GM08714 (cell line): Measurements from ENCODE around the gene OLA1.

Experiments
- H3K4me3 ChIP-seq: fragments of 200-500 bp; sonication (Bioruptor generic); 2 replicates; pipeline ENCODE4 v1.5.1; 2014; ENCODE audit warnings: mild to moderate bottlenecking, low read length, inconsistent platforms
- ZNF274 ChIP-seq: IDR thresholded peaks from 2 replicates; pipeline ENCODE4 v1.6.1; 2012; ENCODE audit warnings: mild to moderate bottlenecking, low read depth, low read length

OLA1 gene

DNA sequence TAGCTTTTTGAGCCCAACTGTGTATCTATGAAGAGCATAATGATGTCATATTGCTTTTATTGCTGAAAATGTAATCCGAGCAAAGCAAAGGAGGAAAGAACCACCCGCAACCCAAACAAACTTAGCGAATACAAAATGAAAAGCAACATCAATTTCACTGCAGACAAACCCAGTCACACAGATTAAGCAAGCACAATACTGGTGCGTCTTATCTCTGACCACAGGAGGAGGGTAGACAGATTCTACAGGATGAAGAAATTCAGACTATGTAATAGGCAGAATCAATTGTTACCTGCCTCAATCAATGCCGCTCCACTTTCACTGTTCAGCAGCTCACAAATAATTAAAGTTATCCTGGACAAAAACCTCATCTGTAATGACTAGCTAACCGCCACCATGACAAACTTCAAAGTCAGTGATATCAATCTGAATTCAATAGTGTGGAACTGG is 167.6 kb downstream of the OLA1 start:
- TF ChIP-seq ZNF274 = no peak
- H3K4me3 ChIP-seq = no peak overlapping the region

DNA sequence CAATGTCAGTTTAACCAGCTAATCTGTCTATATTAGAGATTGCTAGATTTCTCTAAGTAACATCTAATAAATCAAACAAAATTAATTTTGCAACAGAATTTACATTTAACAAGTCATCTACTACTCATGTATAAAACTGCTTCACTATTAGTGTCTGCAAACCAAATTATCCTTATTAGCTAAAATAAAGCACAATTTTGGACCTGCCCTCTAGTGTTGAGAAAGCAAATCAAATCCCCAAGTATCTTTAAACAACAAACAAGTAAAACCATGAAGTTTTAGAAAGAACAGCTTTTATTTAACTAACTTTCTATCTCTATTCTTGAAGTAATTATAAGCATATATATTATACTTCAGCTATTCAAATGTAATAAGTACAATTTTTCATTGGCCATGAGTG is 170.1 kb downstream of the OLA1 start:
- H3K4me3 ChIP-seq = no peak overlapping the region
- no peak for TF ChIP-seq ZNF274

DNA sequence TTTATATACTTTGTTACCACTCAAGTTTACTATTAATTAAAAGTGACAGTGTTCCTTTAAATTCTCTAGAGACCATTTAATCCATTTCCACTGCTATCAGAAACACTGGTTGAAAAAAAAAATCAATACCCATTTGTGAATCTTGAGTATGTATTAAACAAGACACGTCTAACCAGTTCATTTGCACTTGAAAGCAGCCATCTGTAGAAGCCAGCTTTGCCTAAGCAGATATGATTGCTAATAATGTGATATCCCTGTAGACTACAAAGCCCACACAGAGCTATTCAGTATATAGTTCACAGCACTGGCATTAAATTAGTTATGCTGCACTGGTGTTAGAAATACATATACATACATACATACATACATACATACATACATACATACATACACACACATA is 171.4 kb downstream of the OLA1 start:
- H3K4me3 ChIP-seq = no peak overlapping the region
- TF ChIP-seq ZNF274 = no peak

DNA sequence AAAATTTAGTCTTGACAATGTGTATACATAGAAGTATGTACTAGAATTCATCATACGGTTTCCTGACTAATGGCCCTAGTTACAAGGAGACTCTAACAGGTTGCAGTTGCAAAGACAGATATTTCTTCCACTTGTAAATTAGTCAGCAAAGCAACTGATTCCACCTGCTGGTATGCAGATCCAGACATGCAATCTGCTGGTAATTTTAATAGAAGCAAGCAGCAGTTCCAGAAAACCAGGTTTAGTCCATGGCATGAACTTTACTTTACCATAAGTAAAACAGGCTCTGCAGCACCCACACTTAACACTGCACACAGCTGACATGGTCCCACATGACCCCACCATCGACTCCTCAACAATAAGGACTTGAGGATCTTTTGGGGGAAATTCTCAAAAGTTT is 172.3 kb downstream of the OLA1 start:
- H3K4me3 ChIP-seq = no peak overlapping the region
- no peak for TF ChIP-seq ZNF274

DNA sequence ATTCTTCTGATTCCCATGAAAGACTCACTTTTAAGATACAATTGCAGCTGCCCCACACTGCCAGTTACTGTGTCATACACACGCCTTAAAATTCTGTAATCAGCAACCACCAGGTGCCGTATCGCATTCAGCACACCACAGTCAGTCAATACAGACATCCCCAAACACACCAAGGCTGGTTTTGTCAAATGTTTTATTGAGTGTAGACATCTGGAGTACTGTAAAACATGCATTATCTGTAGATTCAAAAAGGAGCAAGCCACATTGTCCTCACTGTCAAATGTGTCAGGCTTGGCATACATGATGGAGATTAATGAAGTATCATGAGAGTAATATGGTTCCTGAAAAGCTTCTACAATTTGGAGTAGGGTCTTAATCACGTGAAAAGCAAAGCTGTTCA is 173.5 kb downstream of the OLA1 start:
- no peak overlapping the region for H3K4me3 ChIP-seq
- TF ChIP-seq ZNF274 = no peak

DNA sequence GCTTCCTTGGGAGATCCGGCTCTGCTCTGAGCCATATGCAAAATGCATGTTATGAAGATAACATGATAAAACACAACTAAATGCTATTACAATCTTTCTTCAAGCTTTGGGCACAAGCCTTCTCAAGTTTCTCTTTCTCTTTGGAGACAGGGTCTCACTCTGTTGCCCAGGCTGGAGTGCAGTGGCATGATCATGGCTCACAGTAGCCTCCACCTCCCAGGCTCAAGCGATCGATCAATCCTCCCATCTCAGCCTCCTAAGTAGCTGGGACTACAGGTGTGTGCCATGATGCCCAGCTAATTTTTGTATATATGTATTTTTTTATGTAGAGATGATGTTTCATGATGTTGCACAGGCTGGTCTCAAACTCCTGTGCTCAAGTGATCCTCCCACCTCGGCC is 175.5 kb downstream of the OLA1 start:
- no peak overlapping the region for H3K4me3 ChIP-seq
- no peak for TF ChIP-seq ZNF274

DNA sequence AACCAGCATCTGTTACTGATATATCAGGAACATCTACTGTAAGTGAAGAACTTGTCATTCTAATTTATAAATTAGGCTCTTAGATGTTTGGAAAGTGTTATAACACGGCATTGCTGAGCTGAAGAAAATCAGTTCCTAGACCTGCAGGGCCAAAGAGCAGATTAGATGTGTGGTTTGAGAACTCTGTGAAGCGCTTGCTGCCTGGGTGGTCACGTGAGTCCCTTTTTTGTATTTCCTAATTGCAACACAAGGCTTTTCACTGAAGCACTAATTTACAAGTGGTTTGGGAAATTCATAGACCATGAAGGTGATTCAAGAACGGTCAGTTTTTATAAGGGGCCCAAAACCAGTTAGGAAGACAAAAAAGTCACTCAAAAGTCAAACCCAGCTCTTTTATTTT is 176.3 kb downstream of the OLA1 start:
- no peak overlapping the region for H3K4me3 ChIP-seq
- TF ChIP-seq ZNF274 = no peak

DNA sequence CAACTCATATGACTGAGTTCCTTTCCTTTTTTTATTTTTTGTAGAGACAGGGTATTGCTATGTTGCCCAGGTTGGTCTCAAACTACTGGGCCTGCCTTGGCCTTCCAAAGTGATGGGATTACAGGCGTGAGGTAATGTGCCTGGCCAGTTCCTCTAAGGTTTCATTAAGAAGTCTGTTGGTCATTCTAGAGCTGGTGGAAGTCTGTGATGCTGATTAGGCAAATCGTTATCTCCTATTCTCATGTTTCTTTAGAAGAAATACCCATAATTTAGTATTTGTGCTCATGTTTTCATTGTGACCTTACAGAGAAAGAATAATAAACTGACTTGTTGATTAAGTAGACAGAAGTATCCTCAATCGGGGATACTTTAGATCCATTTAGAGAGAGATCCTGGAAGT is 177.0 kb downstream of the OLA1 start:
- no peak for TF ChIP-seq ZNF274
- H3K4me3 ChIP-seq = no peak overlapping the region

DNA sequence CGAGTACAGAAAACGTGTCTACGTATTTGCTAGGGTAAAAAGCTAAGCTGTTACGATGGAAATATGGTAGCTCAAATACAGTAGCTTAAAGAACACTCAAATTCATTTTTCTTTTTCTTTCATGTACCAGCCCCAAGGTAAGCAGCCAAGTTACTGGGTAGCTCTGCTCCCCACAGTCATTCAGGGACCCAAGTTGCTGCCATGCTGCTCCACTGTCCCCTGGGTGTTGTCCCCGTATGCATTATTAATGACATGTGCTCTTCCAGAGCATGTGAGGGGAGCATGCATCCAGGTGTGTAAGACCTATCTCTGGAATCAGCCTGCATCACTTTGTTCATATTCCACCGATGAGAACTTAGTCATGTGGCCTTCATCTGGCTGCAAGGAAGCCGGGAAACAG is 178.1 kb downstream of the OLA1 start:
- no peak for TF ChIP-seq ZNF274
- no peak overlapping the region for H3K4me3 ChIP-seq

DNA sequence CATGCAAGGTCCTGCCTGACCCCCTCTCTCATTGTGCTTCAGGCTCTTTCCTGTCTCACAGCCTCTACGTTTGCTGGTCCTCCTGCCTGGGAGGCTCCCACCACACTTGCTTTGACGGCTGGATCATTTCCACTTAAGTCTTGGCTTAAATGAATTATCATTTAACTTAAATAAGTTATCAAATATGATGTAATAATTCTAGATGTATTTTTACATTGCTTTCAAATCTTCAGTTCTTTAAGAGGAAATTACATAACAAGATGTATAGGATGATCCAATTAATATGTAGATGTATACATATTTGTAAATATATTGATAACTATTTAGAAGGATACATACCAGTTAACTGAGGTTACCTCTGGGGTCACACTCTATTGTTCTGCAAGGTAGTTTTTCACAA is 180.5 kb downstream of the OLA1 start:
- no peak overlapping the region for H3K4me3 ChIP-seq
- TF ChIP-seq ZNF274 = no peak

DNA sequence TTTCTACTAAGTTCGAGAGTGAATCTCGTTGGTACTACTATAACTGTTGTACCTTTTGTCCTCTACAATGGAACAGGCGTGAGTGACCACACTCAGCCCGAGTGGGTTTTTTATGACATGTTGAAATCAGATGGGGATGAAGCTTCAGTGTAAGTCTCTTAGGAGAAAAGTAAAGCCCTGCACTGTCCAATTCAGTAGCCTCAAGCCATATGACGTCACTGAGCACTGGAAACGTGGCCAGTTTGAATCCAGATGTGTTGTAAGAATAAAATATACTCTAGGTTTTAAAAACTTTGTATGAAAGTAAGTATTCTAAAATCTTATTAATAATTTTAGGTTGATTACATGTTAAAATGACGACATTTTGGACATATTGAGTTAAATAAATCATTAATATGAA is 181.5 kb downstream of the OLA1 start:
- no peak overlapping the region for H3K4me3 ChIP-seq
- TF ChIP-seq ZNF274 = no peak

DNA sequence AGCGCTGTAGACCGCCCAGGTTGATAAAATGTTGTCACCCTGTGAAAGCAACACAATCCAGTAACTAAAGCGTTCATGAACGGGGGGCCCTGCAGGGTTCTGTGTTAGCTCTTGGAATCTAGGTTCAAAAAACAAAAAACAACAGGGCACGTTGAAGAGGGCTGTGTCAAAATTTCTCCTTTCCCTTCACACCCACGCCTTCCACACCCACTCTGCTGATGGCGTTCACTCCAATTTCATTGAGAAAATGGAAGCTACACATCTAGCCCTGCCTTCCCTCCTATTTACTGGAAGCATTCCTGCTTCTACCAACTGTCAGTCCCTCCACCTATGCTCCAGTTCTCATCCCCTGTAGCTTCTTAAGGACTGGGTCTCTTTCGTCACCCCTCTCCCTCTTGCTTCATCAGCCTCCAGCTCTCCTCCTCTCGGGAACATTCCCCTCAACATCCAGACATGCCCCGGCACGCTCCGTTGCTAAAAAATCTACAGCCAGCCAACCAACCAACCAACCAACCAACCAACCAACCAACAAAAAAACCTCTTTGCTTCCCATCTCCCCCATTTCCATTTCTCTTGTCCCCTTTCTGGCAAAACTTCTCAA is 184.7 kb downstream of the OLA1 start:
- H3K4me3 ChIP-seq = no peak overlapping the region
- no peak for TF ChIP-seq ZNF274

DNA sequence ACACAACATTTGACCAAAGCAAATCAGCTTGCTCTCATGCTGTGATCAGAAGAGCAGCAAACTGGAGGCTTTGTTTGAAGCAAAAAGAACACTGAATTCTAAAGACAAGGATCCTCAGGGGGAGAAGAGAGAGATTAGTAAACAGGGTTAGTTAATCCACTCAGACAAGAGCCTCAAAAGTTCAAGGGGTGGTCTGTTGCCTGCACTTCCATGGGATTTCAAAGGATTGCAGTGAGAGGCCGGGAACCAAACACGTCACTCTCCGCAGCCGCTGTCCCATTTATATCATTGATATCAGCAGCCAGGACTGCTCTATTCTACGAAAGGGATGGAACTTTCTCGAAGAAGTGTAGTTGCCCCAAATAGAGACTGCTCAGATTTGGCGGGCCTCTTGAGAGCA is 185.4 kb downstream of the OLA1 start:
- H3K4me3 ChIP-seq = no peak overlapping the region
- no peak for TF ChIP-seq ZNF274

DNA sequence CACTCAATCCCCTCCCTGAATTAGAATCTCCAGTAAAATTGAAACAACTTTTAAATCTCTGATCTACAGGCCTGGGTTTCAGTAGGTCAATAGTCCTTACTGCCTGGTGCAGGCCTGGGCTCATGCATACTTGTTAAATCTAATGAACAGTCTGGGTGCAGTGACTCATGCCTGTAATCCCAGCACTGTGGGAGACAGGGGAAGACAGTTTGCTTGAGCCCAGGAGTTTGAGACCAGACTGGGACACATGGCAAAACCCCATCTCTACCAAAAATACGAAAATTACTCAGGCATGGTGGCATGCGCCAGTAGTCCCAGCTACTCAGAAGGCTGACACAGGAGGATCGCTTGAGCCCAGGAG is 188.5 kb downstream of the OLA1 start:
- no peak overlapping the region for H3K4me3 ChIP-seq
- TF ChIP-seq ZNF274 = no peak

DNA sequence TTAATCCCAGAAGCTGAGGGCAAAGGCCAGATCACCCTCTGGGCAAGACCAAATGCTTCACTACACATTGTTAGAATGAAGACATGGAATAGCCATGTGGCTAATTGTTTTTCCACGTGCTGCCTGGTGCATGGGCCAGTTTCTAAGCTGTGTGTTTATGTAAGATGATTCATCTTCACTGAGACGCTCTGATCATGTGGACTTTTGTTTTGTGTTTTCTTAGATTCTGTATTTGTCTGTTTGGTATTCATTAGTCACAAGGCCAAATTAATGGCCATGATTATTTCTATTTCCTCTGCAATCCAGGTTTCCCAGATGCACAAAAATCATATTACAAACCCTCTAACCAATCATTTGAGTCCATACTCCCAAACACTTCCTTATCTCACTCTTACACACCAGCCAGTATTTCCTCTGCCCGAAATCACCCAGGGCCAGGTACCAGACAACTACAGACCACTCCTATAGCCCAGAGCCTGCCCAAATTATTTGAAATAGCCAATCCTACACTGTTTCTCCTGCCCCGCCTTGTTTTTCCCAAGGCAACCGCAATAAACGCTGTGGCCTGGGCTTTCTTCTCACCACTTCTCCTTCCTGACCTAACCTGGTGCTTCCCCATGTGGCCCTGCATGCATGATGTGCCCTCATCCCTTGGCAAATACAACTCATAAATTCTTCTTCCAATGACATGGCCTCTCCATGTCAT is 189.0 kb downstream of the OLA1 start:
- TF ChIP-seq ZNF274 = no peak
- H3K4me3 ChIP-seq = no peak overlapping the region

DNA sequence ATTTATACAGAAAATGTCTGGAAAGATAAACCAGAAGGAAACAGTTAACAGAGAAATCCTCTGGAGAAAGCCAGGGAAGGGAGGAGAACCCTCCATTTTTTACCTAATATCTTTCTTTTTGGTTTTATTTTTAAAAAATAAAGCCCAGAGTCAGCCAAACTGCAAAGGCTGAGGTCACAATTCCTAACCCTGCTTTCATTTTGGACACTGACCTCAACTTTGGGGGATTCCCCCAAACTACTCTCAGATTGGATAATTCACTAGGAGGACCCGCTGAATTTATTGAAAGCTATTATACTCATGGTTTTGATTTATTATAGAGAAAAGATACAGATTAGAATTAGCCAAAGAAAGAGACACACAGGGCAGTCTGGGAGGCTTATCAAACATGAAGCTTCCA is 189.9 kb downstream of the OLA1 start:
- TF ChIP-seq ZNF274 = no peak
- H3K4me3 ChIP-seq = no peak overlapping the region

DNA sequence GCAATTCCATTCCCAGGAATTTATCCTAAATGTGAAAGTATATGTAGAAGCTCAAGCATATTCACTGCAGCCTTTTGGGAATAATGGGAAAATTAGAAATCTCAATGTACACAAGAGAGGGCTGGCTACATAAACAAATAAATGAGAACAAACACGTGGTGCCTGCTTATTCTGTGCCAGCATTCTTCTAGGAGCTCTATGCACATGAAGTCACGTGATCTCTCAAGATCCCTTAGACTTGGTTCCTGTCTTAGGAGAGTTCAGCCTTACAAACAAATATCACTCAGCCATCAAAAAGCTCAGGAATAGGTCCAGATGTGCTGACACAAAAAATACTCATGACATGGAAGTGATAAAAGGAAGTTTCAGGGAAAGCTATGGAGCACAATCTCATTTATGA is 190.3 kb downstream of the OLA1 start:
- TF ChIP-seq ZNF274 = no peak
- no peak overlapping the region for H3K4me3 ChIP-seq
